ENCODE measurements around the gene RAI1. TPM values are rescaled to one million over a fixed set of nuclear protein-coding genes. Genes with fewer than 3 reads are reported as not detected.

The RAI1 gene
- total and polyA plus RNA-seq, 2 of the 13 experiments (the other 11 are each of a cell fraction or from before 2014, with no cell fraction given), result 3.4 to 5.2 TPM

DNA sequence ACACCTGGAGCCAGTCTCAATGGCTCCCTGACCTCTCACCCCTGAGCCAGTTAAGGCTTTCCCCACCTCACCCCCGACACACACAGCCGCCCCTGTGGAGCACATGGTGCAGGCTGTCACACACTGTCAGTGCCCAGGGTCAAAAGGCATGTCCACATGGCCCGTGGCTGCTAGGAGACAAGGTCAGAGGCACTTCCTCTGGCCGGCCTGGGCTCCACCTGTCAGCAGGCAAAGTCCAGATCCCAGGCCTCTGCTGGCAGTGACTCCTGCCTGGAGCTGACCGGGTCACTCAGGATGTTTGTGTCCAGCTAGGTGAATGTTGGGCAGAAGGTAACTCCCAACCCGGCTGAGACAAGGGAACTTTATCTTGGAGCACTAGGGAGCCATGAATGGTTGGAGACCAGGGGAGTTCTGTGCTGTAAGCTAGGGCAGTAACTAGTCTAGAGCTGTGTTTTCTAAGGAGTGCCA is 149.5 kb downstream of the RAI1 start (continued):
- peak; percentile 90 for TF ChIP-seq ZNF746 (CRISPR knock-in tag; IDR thresholded peaks at IDR 0.05)
- no peak for TF ChIP-seq JUNB (CRISPR knock-in tag; IDR thresholded peaks at IDR 0.05; ENCODE audit: borderline replicate concordance)
- TF ChIP-seq, protein P1, sequence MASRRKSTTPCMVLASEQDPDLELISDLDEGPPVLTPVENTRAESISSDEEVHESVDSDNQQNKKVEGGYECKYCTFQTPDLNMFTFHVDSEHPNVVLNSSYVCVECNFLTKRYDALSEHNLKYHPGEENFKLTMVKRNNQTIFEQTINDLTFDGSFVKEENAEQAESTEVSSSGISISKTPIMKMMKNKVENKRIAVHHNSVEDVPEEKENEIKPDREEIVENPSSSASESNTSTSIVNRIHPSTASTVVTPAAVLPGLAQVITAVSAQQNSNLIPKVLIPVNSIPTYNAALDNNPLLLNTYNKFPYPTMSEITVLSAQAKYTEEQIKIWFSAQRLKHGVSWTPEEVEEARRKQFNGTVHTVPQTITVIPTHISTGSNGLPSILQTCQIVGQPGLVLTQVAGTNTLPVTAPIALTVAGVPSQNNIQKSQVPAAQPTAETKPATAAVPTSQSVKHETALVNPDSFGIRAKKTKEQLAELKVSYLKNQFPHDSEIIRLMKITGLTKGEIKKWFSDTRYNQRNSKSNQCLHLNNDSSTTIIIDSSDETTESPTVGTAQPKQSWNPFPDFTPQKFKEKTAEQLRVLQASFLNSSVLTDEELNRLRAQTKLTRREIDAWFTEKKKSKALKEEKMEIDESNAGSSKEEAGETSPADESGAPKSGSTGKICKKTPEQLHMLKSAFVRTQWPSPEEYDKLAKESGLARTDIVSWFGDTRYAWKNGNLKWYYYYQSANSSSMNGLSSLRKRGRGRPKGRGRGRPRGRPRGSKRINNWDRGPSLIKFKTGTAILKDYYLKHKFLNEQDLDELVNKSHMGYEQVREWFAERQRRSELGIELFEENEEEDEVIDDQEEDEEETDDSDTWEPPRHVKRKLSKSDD (CRISPR knock-in tag; IDR thresholded peaks at IDR 0.05; ENCODE audit: low read depth), result no peak
- peak; percentile 25; the same call in 1 of the 2 replicates for TF ChIP-seq CREB1 (IDR thresholded peaks at IDR 0.05)
- TF ChIP-seq CREB1 (CRISPR knock-in tag; IDR thresholded peaks at IDR 0.05), result no peak
- TF ChIP-seq, protein P2, sequence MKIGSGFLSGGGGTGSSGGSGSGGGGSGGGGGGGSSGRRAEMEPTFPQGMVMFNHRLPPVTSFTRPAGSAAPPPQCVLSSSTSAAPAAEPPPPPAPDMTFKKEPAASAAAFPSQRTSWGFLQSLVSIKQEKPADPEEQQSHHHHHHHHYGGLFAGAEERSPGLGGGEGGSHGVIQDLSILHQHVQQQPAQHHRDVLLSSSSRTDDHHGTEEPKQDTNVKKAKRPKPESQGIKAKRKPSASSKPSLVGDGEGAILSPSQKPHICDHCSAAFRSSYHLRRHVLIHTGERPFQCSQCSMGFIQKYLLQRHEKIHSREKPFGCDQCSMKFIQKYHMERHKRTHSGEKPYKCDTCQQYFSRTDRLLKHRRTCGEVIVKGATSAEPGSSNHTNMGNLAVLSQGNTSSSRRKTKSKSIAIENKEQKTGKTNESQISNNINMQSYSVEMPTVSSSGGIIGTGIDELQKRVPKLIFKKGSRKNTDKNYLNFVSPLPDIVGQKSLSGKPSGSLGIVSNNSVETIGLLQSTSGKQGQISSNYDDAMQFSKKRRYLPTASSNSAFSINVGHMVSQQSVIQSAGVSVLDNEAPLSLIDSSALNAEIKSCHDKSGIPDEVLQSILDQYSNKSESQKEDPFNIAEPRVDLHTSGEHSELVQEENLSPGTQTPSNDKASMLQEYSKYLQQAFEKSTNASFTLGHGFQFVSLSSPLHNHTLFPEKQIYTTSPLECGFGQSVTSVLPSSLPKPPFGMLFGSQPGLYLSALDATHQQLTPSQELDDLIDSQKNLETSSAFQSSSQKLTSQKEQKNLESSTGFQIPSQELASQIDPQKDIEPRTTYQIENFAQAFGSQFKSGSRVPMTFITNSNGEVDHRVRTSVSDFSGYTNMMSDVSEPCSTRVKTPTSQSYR (CRISPR knock-in tag; IDR thresholded peaks at IDR 0.05; ENCODE audit: borderline replicate concordance), result peak; percentile 34; the same call in 1 of the 2 replicates
- 0 out of 2 replicates have a peak, but pooled peaks have one; percentile 42 for TF ChIP-seq ZC3H13 (CRISPR knock-in tag; IDR thresholded peaks at IDR 0.05)
- no peak for TF ChIP-seq CC2D1A (CRISPR knock-in tag; IDR thresholded peaks at IDR 0.05)
- TF ChIP-seq DMAP1 (CRISPR knock-in tag; IDR thresholded peaks at IDR 0.05), result peak; percentile 95
- TF ChIP-seq NFATC3 (CRISPR knock-in tag; IDR thresholded peaks at IDR 0.05), result no peak
- TF ChIP-seq ZNF703 (CRISPR knock-in tag; IDR thresholded peaks at IDR 0.05; ENCODE audit: borderline replicate concordance), result no peak
- no peak for TF ChIP-seq HOXA7 (CRISPR knock-in tag; IDR thresholded peaks at IDR 0.05)
- no peak for TF ChIP-seq SMAD9 (CRISPR knock-in tag; IDR thresholded peaks at IDR 0.05)
- TF ChIP-seq NCOA2 (CRISPR knock-in tag; IDR thresholded peaks at IDR 0.05), result peak; percentile 90
- TF ChIP-seq, protein P3, sequence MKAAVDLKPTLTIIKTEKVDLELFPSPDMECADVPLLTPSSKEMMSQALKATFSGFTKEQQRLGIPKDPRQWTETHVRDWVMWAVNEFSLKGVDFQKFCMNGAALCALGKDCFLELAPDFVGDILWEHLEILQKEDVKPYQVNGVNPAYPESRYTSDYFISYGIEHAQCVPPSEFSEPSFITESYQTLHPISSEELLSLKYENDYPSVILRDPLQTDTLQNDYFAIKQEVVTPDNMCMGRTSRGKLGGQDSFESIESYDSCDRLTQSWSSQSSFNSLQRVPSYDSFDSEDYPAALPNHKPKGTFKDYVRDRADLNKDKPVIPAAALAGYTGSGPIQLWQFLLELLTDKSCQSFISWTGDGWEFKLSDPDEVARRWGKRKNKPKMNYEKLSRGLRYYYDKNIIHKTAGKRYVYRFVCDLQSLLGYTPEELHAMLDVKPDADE (CRISPR knock-in tag; IDR thresholded peaks at IDR 0.05), result no peak
- TF ChIP-seq MEIS1 (CRISPR knock-in tag; IDR thresholded peaks at IDR 0.05; ENCODE audit: borderline replicate concordance), result peak; percentile 99; the same call in 1 of the 2 replicates
- TF ChIP-seq MBD4 (IDR thresholded peaks at IDR 0.05; ENCODE audit: borderline replicate concordance, low read length), result no peak
- peak; percentile 72; the same call in 1 of the 2 replicates for TF ChIP-seq IRF2 (CRISPR knock-in tag; IDR thresholded peaks at IDR 0.05)
- TF ChIP-seq NCOA5 (CRISPR knock-in tag; IDR thresholded peaks at IDR 0.05), result no peak
- no peak for TF ChIP-seq NFE2L2 (IDR thresholded peaks at IDR 0.05; ENCODE audit: low read length)
- peak; percentile 40 for TF ChIP-seq HNRNPLL (IDR thresholded peaks at IDR 0.05; ENCODE audit: low read depth, low read length, poor library complexity, severe bottlenecking)
- peak; percentile 99 for TF ChIP-seq RARA (CRISPR knock-in tag; IDR thresholded peaks at IDR 0.05)
- TF ChIP-seq, protein P4, sequence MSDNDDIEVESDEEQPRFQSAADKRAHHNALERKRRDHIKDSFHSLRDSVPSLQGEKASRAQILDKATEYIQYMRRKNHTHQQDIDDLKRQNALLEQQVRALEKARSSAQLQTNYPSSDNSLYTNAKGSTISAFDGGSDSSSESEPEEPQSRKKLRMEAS (IDR thresholded peaks at IDR 0.05), result peak; percentile 100
- 0 out of 2 replicates have a peak, but pooled peaks have one; percentile 37 for TF ChIP-seq ZNF605 (CRISPR knock-in tag; IDR thresholded peaks at IDR 0.05)
- TF ChIP-seq ZBTB1 (CRISPR knock-in tag; IDR thresholded peaks at IDR 0.05; ENCODE audit: borderline replicate concordance), result no peak
- peak; percentile 98 for TF ChIP-seq PHF21A (CRISPR knock-in tag; IDR thresholded peaks at IDR 0.05)
- no peak for TF ChIP-seq FOXP1 (IDR thresholded peaks at IDR 0.05)
- TF ChIP-seq FOXP1 (CRISPR knock-in tag; IDR thresholded peaks at IDR 0.05), result no peak; the same call in 1 of the 2 replicates

All from HepG2 (cell line).